K562 (cell line): Measurements from ENCODE around the gene FLRT1. TPM values are rescaled to one million over a fixed set of nuclear protein-coding genes. Genes with fewer than 3 reads are reported as not detected.

Experiments used
- AFF4 ChIP-seq: sonication (generic); formaldehyde crosslinking; IDR thresholded peaks from 2 replicates; pipeline ENCODE4 v1.8.0; 2023; ENCODE audit warnings: mild to moderate bottlenecking, missing genetic modification reagents
- ATF1 ChIP-seq, 2 experiments: fragments of 450-650 bp in 1 of 2; IDR thresholded peaks; 2 replicates each; pipeline ENCODE4 v1.6.1; 2016; ENCODE audit warnings: missing compliant biosample characterization in 1 of 2, missing genetic modification characterization in 1 of 2
- BCL6 ChIP-seq: fragments of 250-450 bp; sonication (Bioruptor Pico); IDR thresholded peaks from 2 replicates; pipeline ENCODE4 v1.4.0; 2020
- BRCA1 ChIP-seq, 2 experiments: fragments of 450-650 bp in 1 of 2; sonication (generic) in 1 of 2; formaldehyde crosslinking in 1 of 2; IDR thresholded peaks; 2 replicates each; pipeline versions ENCODE4 v1.5.0 to v1.6.1; 2017 to 2020; ENCODE audit warnings: mild to moderate bottlenecking in 1 of 2, missing genetic modification reagents in 1 of 2
- EP400 ChIP-seq: fragments of 450-650 bp; IDR thresholded peaks from 2 replicates; pipeline ENCODE4 v1.6.1; 2017; ENCODE audit warnings: antibody characterized with exemption, mild to moderate bottlenecking, moderate library complexity
- FUS ChIP-seq: fragments of 200-400 bp; formaldehyde crosslinking; optimal IDR thresholded peaks from 2 replicates; pipeline ENCODE3; 2017; ENCODE audit warnings: low read depth, low read length
- GABPB2 ChIP-seq: fragments of 250-450 bp; sonication (Bioruptor Pico); conservative IDR thresholded peaks from 2 replicates; pipeline ENCODE4 v1.5.1; 2021; ENCODE audit warnings: mild to moderate bottlenecking
- HIVEP1 ChIP-seq: fragments of 250-450 bp; sonication (Bioruptor Pico); IDR thresholded peaks from 2 replicates; pipeline ENCODE4 v1.4.0; 2020; ENCODE audit warnings: mild to moderate bottlenecking
- HMG20B ChIP-seq: fragments of 250-450 bp; sonication (Bioruptor Pico); IDR thresholded peaks from 2 replicates; pipeline ENCODE4 v1.5.0; 2021; ENCODE audit warnings: mild to moderate bottlenecking
- IRF2 ChIP-seq: sonication (generic); formaldehyde crosslinking; IDR thresholded peaks from 2 replicates; pipeline ENCODE4 v1.8.1; 2022; ENCODE audit warnings: mild to moderate bottlenecking, missing genetic modification reagents
- KAT7 ChIP-seq: sonication (generic); formaldehyde crosslinking; IDR thresholded peaks from 2 replicates; pipeline ENCODE4 v1.8.0; 2022; ENCODE audit warnings: missing genetic modification reagents, mild to moderate bottlenecking, borderline replicate concordance
- L3MBTL2 ChIP-seq: fragments of 450-650 bp; IDR thresholded peaks from 2 replicates; pipeline ENCODE4 v1.6.1; 2016; ENCODE audit warnings: mild to moderate bottlenecking, moderate library complexity
- MAFF ChIP-seq: IDR thresholded peaks from 2 replicates; pipeline ENCODE4 v1.6.1; 2012; ENCODE audit warnings: low read length, improper control_type of control experiment
- NCOA1 ChIP-seq: fragments of 450-650 bp; IDR thresholded peaks from 2 replicates; pipeline ENCODE4 v1.6.1; 2016; ENCODE audit warnings: low read depth
- NFE2 ChIP-seq: IDR thresholded peaks from 2 replicates; pipeline ENCODE4 v1.6.1; 2014; ENCODE audit warnings: antibody characterized with exemption, low read depth
- PML ChIP-seq: IDR thresholded peaks from 2 replicates; pipeline ENCODE4 v1.6.1; 2012; ENCODE audit warnings: low read length, inconsistent platforms
- PURB ChIP-seq: sonication (generic); formaldehyde crosslinking; IDR thresholded peaks from 2 replicates; pipeline ENCODE4 v1.9.0; 2021; ENCODE audit warnings: low read depth, mild to moderate bottlenecking, missing genetic modification reagents
- RNF219 ChIP-seq: fragments of 250-450 bp; sonication (Bioruptor Pico); IDR thresholded peaks from 2 replicates; pipeline ENCODE4 v1.5.0; 2022; ENCODE audit warnings: mild to moderate bottlenecking
- SETDB1 ChIP-seq: IDR thresholded peaks from one replicate; pipeline ENCODE4 v1.6.1; 2012; ENCODE audit warnings: low read length, control low read depth, inconsistent platforms
- SIN3B ChIP-seq: fragments of 450-650 bp; IDR thresholded peaks from 2 replicates; pipeline ENCODE4 v1.6.1; 2017; ENCODE audit warnings: low read depth, mild to moderate bottlenecking, moderate library complexity
- SMARCA4 ChIP-seq: fragments of 450-650 bp; IDR thresholded peaks from 2 replicates; pipeline ENCODE4 v1.6.1; 2016
- SNRNP70 ChIP-seq: fragments of 200-400 bp; formaldehyde crosslinking; optimal IDR thresholded peaks from 2 replicates; pipeline ENCODE3; 2017; ENCODE audit warnings: low read depth, low read length
- SRSF7 ChIP-seq: fragments of 200-400 bp; formaldehyde crosslinking; optimal IDR thresholded peaks from 2 replicates; pipeline ENCODE3; 2017; ENCODE audit warnings: mild to moderate bottlenecking, low read depth, low read length
- YBX1 ChIP-seq: fragments of 450-650 bp; IDR thresholded peaks from 2 replicates; pipeline ENCODE4 v1.7.1; 2016; ENCODE audit warnings: mild to moderate bottlenecking
- ZNF212 ChIP-seq: fragments of 450-650 bp; formaldehyde crosslinking; IDR thresholded peaks from 2 replicates; pipeline ENCODE4 v1.4.0; 2020; ENCODE audit warnings: mild to moderate bottlenecking
- ZNF764 ChIP-seq: fragments of 250-450 bp; sonication (Bioruptor Pico); IDR thresholded peaks from 2 replicates; pipeline ENCODE4 v1.4.0; 2020; ENCODE audit warnings: low read depth, mild to moderate bottlenecking, moderate library complexity
- ZZZ3 ChIP-seq: fragments of 450-650 bp; IDR thresholded peaks from 2 replicates; pipeline ENCODE4 v1.6.1; 2016; ENCODE audit warnings: antibody characterized with exemption, mild to moderate bottlenecking, moderate library complexity
- polyA plus RNA-seq, 8 experiments: library from polyadenylated mRNA; depleted of rRNA in 4 of 8; stranded (reverse) in 5 of 8; unstranded in 3 of 8; fragments of >200 nt; fragmentation: Nextera tagmentation in 2 of 8; fragmentation: Illumina TruSeq in 1 of 8; extraction: Ambion mirVana in 2 of 8; extraction: Trizol in 1 of 8; gene quantifications; 2 replicates each; pipeline versions ENCODE4 v1.2.1 to v1.2.3, GENCODE V29; 2011 to 2014; ENCODE audit warnings: inconsistent platforms in 1 of 8, missing spikeins in 1 of 8
- total RNA-seq, 7 experiments: library from RNA; depleted of rRNA in 6 of 7; stranded (reverse); fragments of >200 nt in 6 of 7; fragmentation: Illumina TruSeq in 2 of 7; extraction: Trizol in 2 of 7; gene quantifications; 2 replicates each; pipeline versions ENCODE4 v1.2.1 to v1.2.3, GENCODE V29; 2011 to 2021; ENCODE audit warnings: low replicate concordance in 1 of 7

Gene FLRT1
- total and polyA plus RNA-seq, 9 of the 15 experiments (the other 6 are each of a cell fraction or from before 2014, with no cell fraction given), result not detected

GRCh38 chr11:63986156-63986931 is 49.4 kb upstream of the FLRT1 start, which contains the start of gene OTUB1 (continued):
- no peak for TF ChIP-seq BRCA1 (IDR thresholded peaks at IDR 0.05)
- no peak for TF ChIP-seq BRCA1 (CRISPR knock-in tag; IDR thresholded peaks at IDR 0.05)
- no peak for TF ChIP-seq SNRNP70
- TF ChIP-seq PML, result peak; percentile 55; the same call in 1 of the 2 replicates
- no peak for TF ChIP-seq YBX1
- no peak for TF ChIP-seq GABPB2 (CRISPR knock-in tag)
- TF ChIP-seq SIN3B, result peak; percentile 95
- no peak for TF ChIP-seq ZNF764 (CRISPR knock-in tag)
- no peak; the same call in 1 of the 2 replicates for TF ChIP-seq HMG20B (CRISPR knock-in tag)
- no peak for TF ChIP-seq SETDB1
- 0 out of 2 replicates have a peak, but pooled peaks have one; percentile 44 for TF ChIP-seq L3MBTL2
- peak; percentile 81 for TF ChIP-seq SRSF7
- no peak for TF ChIP-seq FUS
- TF ChIP-seq HIVEP1 (CRISPR knock-in tag), result no peak
- TF ChIP-seq IRF2 (CRISPR knock-in tag), result no peak
- TF ChIP-seq MAFF, result no peak
- TF ChIP-seq AFF4 (CRISPR knock-in tag), result no peak
- peak; percentile 89 for TF ChIP-seq EP400
- TF ChIP-seq RNF219 (CRISPR knock-in tag), result no peak
- no peak for TF ChIP-seq PURB (CRISPR knock-in tag)
- no peak for TF ChIP-seq KAT7 (CRISPR knock-in tag)
- no peak for TF ChIP-seq BCL6 (CRISPR knock-in tag)
- TF ChIP-seq SMARCA4, result no peak
- no peak for TF ChIP-seq ATF1 (CRISPR knock-in tag; IDR thresholded peaks at IDR 0.05)
- TF ChIP-seq ATF1 (tag; IDR thresholded peaks at IDR 0.05), result peak; percentile 72
- TF ChIP-seq ZNF212 (CRISPR knock-in tag), result no peak
- TF ChIP-seq ZZZ3, result no peak
- no peak for TF ChIP-seq NFE2
- no peak for TF ChIP-seq NCOA1
